Measurements from ENCODE around the gene ZNF234.
"Not testable (repeated sequence)": the region's sequence is repeated elsewhere in the genome, so short reads cannot be mapped to it uniquely, and the experiment has no call there.

Gene ZNF234

DNA sequence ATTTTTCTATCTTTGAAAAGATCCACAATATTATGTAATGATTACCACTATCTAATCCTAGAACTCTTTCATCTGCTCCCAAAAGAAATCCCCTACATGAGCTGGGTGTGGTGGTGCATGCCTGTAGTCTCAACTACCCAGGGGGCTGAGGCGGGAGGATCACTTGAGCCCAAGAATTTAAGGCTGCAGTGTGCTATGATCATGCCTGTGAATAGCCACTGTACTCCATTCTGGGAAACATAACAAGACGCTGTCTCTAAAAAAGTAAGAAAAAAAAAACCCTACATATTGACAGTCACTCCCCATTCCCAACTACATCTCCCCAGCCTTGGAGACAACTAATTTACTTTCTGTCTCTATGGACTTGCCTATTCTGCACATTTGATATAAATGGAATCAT lies 22.4 kb downstream of the ZNF234 start:
- Histone ChIP-seq H2BK15ac (ENCODE audit: low read depth, poor library complexity, severe bottlenecking) (no peak overlapping the region), H3K4me2 (ENCODE audit: low read length, poor library complexity, severe bottlenecking) (no peak overlapping the region), H3K18ac (ENCODE audit: low read depth in 1 of 2, low read length in 2 of 2) (no peak overlapping the region), H4K91ac (ENCODE audit: low read length) (no peak overlapping the region), H2AFZ (ENCODE audit: low read depth, low read length) (no peak overlapping the region), H2BK120ac (ENCODE audit: low read depth, low read length) (no peak overlapping the region), H2AK5ac (ENCODE audit: low read length, severe bottlenecking) (no peak overlapping the region), H3K9ac (ENCODE audit: low read length) (no peak overlapping the region), H3K14ac (ENCODE audit: low read length in 2 of 2) (no peak overlapping the region), H4K8ac (ENCODE audit: low read length) (no peak overlapping the region), H3K23ac (ENCODE audit: low read length in 2 of 2) (no peak overlapping the region), H3K27ac (ENCODE audit: low read length, poor library complexity, severe bottlenecking) (no peak overlapping the region), H3K4me1 (ENCODE audit: control insufficient read depth, insufficient read depth, low read depth, low read length) (peaks cover 1% of the 10 kb centered on the region), H2BK5ac (ENCODE audit: low read depth, low read length, poor library complexity, severe bottlenecking) (no peak overlapping the region), H3K27me3 (ENCODE audit: control insufficient read depth in 1 of 2, insufficient read depth in 1 of 2, low read length in 2 of 2) (no peaks in the 10 kb centered on the region), H2BK12ac (ENCODE audit: low read length in 2 of 2) (no peak overlapping the region), H3K4me3 (ENCODE audit: insufficient read depth in 1 of 2, low read depth in 1 of 2, low read length in 2 of 2) (no peak overlapping the region), H3K79me1 (replicated peaks; ENCODE audit: low read length, poor library complexity, severe bottlenecking) (peaks cover 9% of the 10 kb centered on the region), H3K9me3 (ENCODE audit: control insufficient read depth, low read length) (peaks cover 27% of the 10 kb centered on the region), H3K36me3 (ENCODE audit: control insufficient read depth in 1 of 2, insufficient read depth in 2 of 2, low read depth in 1 of 2, low read length in 2 of 2) (peaks cover 9 to 25% of the 10 kb centered on the region in 2 experiments), H3K4ac (ENCODE audit: low read depth in 1 of 2, low read length in 2 of 2) (no peak overlapping the region)
- DNase-seq, result no peak
- 100% methylated on average over 2 of the region's 2 CpGs for WGBS

DNA sequence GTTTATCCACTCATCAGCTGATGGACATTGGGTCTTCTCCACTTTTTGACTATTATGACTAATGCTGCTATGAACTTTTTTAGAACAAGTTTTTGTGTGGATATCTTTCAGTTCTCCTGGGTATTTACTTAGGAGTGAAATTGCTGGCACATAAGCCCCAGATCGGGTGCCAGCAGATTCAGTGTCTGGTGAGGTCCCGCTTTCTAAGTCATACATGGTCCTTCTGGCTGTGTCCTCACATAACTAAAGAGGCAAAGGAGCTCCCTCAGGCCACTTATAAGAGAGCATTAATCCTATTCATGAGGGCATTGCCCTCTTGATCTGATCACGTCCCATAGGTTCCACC lies 22.9 kb downstream of the ZNF234 start:
- peaks cover 13% of the 10 kb centered on the region for H3K79me1 ChIP-seq (replicated peaks; ENCODE audit: low read length, poor library complexity, severe bottlenecking)
- H3K23ac ChIP-seq (ENCODE audit: low read length in 2 of 2), result no peak overlapping the region
- no peak overlapping the region for H2BK120ac ChIP-seq (ENCODE audit: low read depth, low read length)
- H2AFZ ChIP-seq (ENCODE audit: low read depth, low read length), result peak overlapping the region; percentile 46
- H3K4me2 ChIP-seq (ENCODE audit: low read length, poor library complexity, severe bottlenecking), result peak overlapping the region; percentile 52
- H3K27ac ChIP-seq (ENCODE audit: low read length, poor library complexity, severe bottlenecking), result peak overlapping the region; percentile 87
- peak overlapping the region in 1 of 2 experiments; percentile 33 for H3K18ac ChIP-seq (ENCODE audit: low read depth in 1 of 2, low read length in 2 of 2)
- no peaks in the 10 kb centered on the region for H3K27me3 ChIP-seq (ENCODE audit: control insufficient read depth in 1 of 2, insufficient read depth in 1 of 2, low read length in 2 of 2)
- H4K8ac ChIP-seq (ENCODE audit: low read length), result peak overlapping the region; percentile 99
- peak overlapping the region in 1 of 2 experiments; percentile 32 for H3K4ac ChIP-seq (ENCODE audit: low read depth in 1 of 2, low read length in 2 of 2)
- H3K9me3 ChIP-seq (ENCODE audit: control insufficient read depth, low read length), result peaks cover 26% of the 10 kb centered on the region
- peak overlapping the region; percentile 96 for H3K9ac ChIP-seq (ENCODE audit: low read length)
- H4K91ac ChIP-seq (ENCODE audit: low read length), result no peak overlapping the region
- H2BK12ac ChIP-seq (ENCODE audit: low read length in 2 of 2), result no peak overlapping the region
- 100% methylated on average over 2 of the region's 3 CpGs for WGBS
- H3K4me3 ChIP-seq (ENCODE audit: insufficient read depth in 1 of 2, low read depth in 1 of 2, low read length in 2 of 2), result peak overlapping the region in 1 of 2 experiments; percentile 89
- no peak overlapping the region for H2BK5ac ChIP-seq (ENCODE audit: low read depth, low read length, poor library complexity, severe bottlenecking)
- H2AK5ac ChIP-seq (ENCODE audit: low read length, severe bottlenecking), result no peak overlapping the region
- peaks cover 13 to 30% of the 10 kb centered on the region in 2 experiments for H3K36me3 ChIP-seq (ENCODE audit: control insufficient read depth in 1 of 2, insufficient read depth in 2 of 2, low read depth in 1 of 2, low read length in 2 of 2)
- DNase-seq, result no peak
- no peak overlapping the region for H3K14ac ChIP-seq (ENCODE audit: low read length in 2 of 2)
- H2BK15ac ChIP-seq (ENCODE audit: low read depth, poor library complexity, severe bottlenecking), result no peak overlapping the region
- peaks cover 1% of the 10 kb centered on the region for H3K4me1 ChIP-seq (ENCODE audit: control insufficient read depth, insufficient read depth, low read depth, low read length)

DNA sequence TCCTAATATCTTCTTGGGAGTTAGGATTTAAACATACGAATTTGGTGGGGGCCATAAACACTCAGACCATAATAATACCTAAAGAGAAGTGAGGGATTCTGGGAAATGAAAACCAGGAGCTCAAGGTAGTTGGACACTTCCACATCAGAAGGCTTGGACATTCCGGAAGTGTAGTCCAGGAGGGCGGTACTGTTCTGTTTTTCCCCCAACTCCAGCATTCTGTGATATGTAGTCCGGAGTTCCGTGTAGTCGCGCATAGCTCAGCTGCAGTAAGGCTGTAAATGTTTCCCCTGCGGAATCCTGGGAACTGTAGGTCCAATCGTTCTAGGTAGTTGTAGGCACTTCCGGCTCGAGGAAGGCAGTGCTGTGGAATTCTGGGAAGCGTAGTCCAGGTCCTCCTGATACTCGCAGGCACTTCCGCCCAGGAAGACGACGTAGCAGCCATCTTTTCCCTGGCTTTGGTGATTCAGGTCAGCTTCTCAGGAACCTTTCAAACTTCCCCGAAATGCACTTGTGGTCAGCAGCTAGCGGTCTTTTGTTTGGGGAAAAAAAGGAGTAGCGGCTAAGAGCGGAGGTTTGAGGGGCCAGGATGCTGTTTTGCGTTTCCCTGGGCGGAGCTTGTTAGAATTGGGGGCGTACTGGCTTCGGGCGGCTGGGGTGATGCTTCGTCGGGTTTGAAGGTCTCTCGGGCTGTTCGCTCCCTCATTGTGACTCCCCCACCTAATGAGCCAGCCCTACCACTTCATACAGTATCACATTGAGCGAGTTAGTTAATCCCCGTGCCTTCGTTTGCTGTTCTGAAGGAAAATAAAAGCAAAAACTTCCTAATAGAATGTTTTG lies 23.5 kb downstream of the ZNF234 start, which contains the start of gene ZNF226:
Gene ZNF226 (plus strand): TSS at position 428 of the 840 bp plus-strand sequence. CDS start 4,981 bp downstream, outside the sequence.
- Histone ChIP-seq H3K9me3 (ENCODE audit: control insufficient read depth, low read length) (peaks cover 30% of the 10 kb centered on the region), H2AFZ (ENCODE audit: low read depth, low read length) (peak within 1 kb of the TSS; percentile 46), H2BK15ac (ENCODE audit: low read depth, poor library complexity, severe bottlenecking) (peak within 1 kb of the TSS; percentile 98), H2BK120ac (ENCODE audit: low read depth, low read length) (peak within 1 kb of the TSS; percentile 56), H3K23ac (ENCODE audit: low read length in 2 of 2) (no peak within 1 kb of the TSS), H3K36me3 (ENCODE audit: control insufficient read depth in 1 of 2, insufficient read depth in 2 of 2, low read depth in 1 of 2, low read length in 2 of 2) (peaks cover 17 to 36% of the 10 kb centered on the region in 2 experiments), H3K4ac (ENCODE audit: low read depth in 1 of 2, low read length in 2 of 2) (peak within 1 kb of the TSS; percentile 32 to 80), H3K4me2 (ENCODE audit: low read length, poor library complexity, severe bottlenecking) (peak within 1 kb of the TSS; percentile 58), H3K4me3 (ENCODE audit: insufficient read depth in 1 of 2, low read depth in 1 of 2, low read length in 2 of 2) (peak within 1 kb of the TSS; percentile 68 to 89), H3K27me3 (ENCODE audit: control insufficient read depth in 1 of 2, insufficient read depth in 1 of 2, low read length in 2 of 2) (no peaks in the 10 kb centered on the region), H4K91ac (ENCODE audit: low read length) (no peak within 1 kb of the TSS), H4K8ac (ENCODE audit: low read length) (peak within 1 kb of the TSS; percentile 99), H3K27ac (ENCODE audit: low read length, poor library complexity, severe bottlenecking) (peak within 1 kb of the TSS; percentile 95), H3K79me1 (replicated peaks; ENCODE audit: low read length, poor library complexity, severe bottlenecking) (peaks cover 18% of the 10 kb centered on the region), H2BK5ac (ENCODE audit: low read depth, low read length, poor library complexity, severe bottlenecking) (no peak within 1 kb of the TSS), H3K14ac (ENCODE audit: low read length in 2 of 2) (no peak within 1 kb of the TSS), H3K4me1 (ENCODE audit: control insufficient read depth, insufficient read depth, low read depth, low read length) (peaks cover 1% of the 10 kb centered on the region), H3K9ac (ENCODE audit: low read length) (peak within 1 kb of the TSS; percentile 96), H2BK12ac (ENCODE audit: low read length in 2 of 2) (no peak within 1 kb of the TSS), H3K18ac (ENCODE audit: low read depth in 1 of 2, low read length in 2 of 2) (peak within 1 kb of the TSS; percentile 70 to 95), H2AK5ac (ENCODE audit: low read length, severe bottlenecking) (no peak within 1 kb of the TSS)
- WGBS, result 1% methylated on average over 22 of the region's 32 CpGs
- DNase-seq, result peak; percentile 99

DNA sequence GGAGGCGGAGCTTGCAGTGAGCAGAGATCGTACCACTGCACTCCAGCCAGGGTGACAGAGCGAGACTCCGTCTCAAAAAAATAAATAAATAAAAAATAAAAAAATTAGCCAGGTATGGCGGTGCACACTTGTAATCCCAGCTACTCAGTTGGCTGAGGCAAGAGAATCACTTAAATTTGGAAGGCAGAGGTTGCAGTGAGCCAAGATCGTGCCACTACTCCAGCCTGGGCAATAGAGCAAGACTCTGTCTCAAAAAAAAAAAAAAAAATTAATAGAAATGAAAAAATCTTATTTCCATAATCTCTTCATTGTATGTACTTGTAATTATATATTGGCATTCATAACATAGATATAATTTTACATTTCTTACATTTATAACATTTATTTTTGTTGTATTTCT lies 29.3 kb downstream of the ZNF234 start:
- not testable (repeated sequence) for H4K8ac ChIP-seq (ENCODE audit: low read length); H3K4me3 ChIP-seq (ENCODE audit: insufficient read depth in 1 of 2, low read depth in 1 of 2, low read length in 2 of 2); H3K27me3 ChIP-seq (ENCODE audit: control insufficient read depth in 1 of 2, insufficient read depth in 1 of 2, low read length in 2 of 2); H3K18ac ChIP-seq (ENCODE audit: low read depth in 1 of 2, low read length in 2 of 2); H3K4ac ChIP-seq (ENCODE audit: low read depth in 1 of 2, low read length in 2 of 2); H3K4me2 ChIP-seq (ENCODE audit: low read length, poor library complexity, severe bottlenecking); H3K27ac ChIP-seq (ENCODE audit: low read length, poor library complexity, severe bottlenecking); H4K91ac ChIP-seq (ENCODE audit: low read length); H3K4me1 ChIP-seq (ENCODE audit: control insufficient read depth, insufficient read depth, low read depth, low read length); H2AFZ ChIP-seq (ENCODE audit: low read depth, low read length); H3K23ac ChIP-seq (ENCODE audit: low read length in 2 of 2); DNase-seq; H2BK15ac ChIP-seq (ENCODE audit: low read depth, poor library complexity, severe bottlenecking); H2AK5ac ChIP-seq (ENCODE audit: low read length, severe bottlenecking); H2BK5ac ChIP-seq (ENCODE audit: low read depth, low read length, poor library complexity, severe bottlenecking); H3K9ac ChIP-seq (ENCODE audit: low read length); H2BK120ac ChIP-seq (ENCODE audit: low read depth, low read length); H2BK12ac ChIP-seq (ENCODE audit: low read length in 2 of 2); H3K14ac ChIP-seq (ENCODE audit: low read length in 2 of 2)
- H3K9me3 ChIP-seq (ENCODE audit: control insufficient read depth, low read length), result peaks cover 84% of the 10 kb centered on the region
- 100% methylated on average over 1 of the region's 6 CpGs for WGBS
- peaks cover 27% of the 10 kb centered on the region for H3K79me1 ChIP-seq (replicated peaks; ENCODE audit: low read length, poor library complexity, severe bottlenecking)
- peaks cover 41 to 92% of the 10 kb centered on the region in 2 experiments for H3K36me3 ChIP-seq (ENCODE audit: control insufficient read depth in 1 of 2, insufficient read depth in 2 of 2, low read depth in 1 of 2, low read length in 2 of 2)
